ENCODE data around the gene PCMT1.
A peak's percentile ranks its signal among the peaks of the same experiment; 100 is the strongest.

The PCMT1 gene

DNA sequence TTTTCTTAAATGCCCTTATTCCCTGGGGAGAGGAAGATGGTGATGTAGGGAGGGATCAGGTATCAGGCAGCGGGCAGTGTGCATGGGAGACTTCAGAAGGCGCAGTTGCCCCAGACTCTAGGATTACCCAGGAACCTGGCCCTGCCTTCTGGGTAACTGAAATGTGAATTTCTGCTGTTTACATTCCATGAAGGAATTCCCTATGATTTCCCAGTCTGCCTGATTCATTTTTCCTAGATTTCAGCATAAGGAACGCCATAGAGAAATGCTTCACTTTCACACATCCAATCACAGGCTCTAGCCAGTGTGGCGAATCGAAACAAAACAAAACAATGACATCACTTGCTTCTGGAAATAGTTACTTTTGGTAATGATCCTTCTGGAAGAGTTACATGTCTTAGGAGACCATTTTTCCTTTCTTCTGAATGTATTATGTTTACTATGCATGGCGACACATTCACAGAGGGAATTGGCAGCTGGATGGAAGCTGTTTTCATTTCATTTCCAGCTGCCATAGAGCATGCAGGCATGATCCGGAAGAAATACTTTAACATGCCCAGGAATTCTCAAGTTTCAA is 81.3 kb downstream of the PCMT1 start:
- in situ Hi-C loops (cut with MboI; ENCODE audit: low sequenced_read_pairs, unreplicated experiment), result no loop called here
- no peak for TF ChIP-seq CTCF (IDR thresholded peaks at IDR 0.05; ENCODE audit: borderline replicate concordance, control extremely low read depth, extremely low read depth, insufficient read depth, missing control alignments)
- DNase-seq (ENCODE audit: low spot score), result no peak

GRCh38 chr6:149831308-149831820 is 81.8 kb downstream of the PCMT1 start:
- in situ Hi-C loops (cut with MboI; ENCODE audit: low sequenced_read_pairs, unreplicated experiment), result no loop called here
- DNase-seq (ENCODE audit: low spot score), result no peak
- TF ChIP-seq CTCF (IDR thresholded peaks at IDR 0.05; ENCODE audit: borderline replicate concordance, control extremely low read depth, extremely low read depth, insufficient read depth, missing control alignments), result no peak

DNA sequence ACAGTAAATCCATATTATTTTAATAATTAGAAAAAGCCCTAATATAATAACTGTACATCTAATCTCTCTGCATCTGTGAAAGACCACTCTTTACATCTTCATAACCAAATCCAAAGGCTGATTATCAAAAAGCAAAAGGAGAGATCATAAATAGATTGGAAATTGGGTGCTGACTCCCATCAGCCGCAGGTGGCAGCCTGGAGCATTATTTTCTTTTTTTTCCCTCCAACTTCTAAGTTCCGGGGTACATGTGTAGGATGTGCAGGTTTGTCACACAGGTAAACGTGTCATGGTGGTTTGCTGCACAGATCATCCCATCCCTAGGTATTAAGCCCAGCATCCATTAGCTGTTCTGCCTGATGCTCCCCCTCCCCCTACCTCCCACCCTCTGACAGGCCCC is 84.1 kb downstream of the PCMT1 start:
- no peak for DNase-seq (ENCODE audit: low spot score)
- TF ChIP-seq CTCF (IDR thresholded peaks at IDR 0.05; ENCODE audit: borderline replicate concordance, control extremely low read depth, extremely low read depth, insufficient read depth, missing control alignments), result no peak
- in situ Hi-C loops (cut with MboI; ENCODE audit: low sequenced_read_pairs, unreplicated experiment), result no loop called here

GRCh38 chr6:149834513-149835481 is 85.3 kb downstream of the PCMT1 start:
- in situ Hi-C loops (cut with MboI; ENCODE audit: low sequenced_read_pairs, unreplicated experiment), result no loop called here
- TF ChIP-seq CTCF (IDR thresholded peaks at IDR 0.05; ENCODE audit: borderline replicate concordance, control extremely low read depth, extremely low read depth, insufficient read depth, missing control alignments), result peak; percentile 86
- DNase-seq (ENCODE audit: low spot score), result peak; percentile 66

- in situ Hi-C loops (cut with MboI; ENCODE audit: low sequenced_read_pairs, unreplicated experiment), result no loop called here
- peak; percentile 69 for DNase-seq (ENCODE audit: low spot score)
- TF ChIP-seq CTCF (IDR thresholded peaks at IDR 0.05; ENCODE audit: borderline replicate concordance, control extremely low read depth, extremely low read depth, insufficient read depth, missing control alignments), result peak; percentile 53
These were observed 91.0 kb downstream of the PCMT1 start for GRCh38 chr6:149840345-149841075.

DNA sequence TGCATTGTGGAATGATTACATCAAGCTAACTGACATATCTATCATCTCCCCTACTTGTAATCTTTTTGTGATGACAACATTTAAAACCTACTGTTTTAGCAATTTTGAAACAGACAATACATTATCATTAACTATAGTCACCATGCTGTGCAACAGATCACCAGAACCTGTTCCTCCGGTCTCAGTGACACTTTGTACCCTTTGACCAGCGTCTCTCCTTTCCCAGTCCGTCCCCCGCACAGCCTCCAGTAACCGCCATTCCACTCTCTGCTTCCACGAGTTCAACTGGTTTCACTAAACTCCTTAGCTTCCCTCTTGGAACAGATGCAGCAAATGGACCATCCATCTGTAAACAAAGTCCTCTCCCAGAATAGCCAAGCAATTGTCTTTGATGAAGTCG is 92.8 kb downstream of the PCMT1 start:
- TF ChIP-seq CTCF (IDR thresholded peaks at IDR 0.05; ENCODE audit: borderline replicate concordance, control extremely low read depth, extremely low read depth, insufficient read depth, missing control alignments), result no peak
- in situ Hi-C loops (cut with MboI; ENCODE audit: low sequenced_read_pairs, unreplicated experiment), result no loop called here
- DNase-seq (ENCODE audit: low spot score), result no peak
